Activated naive CD8-positive, alpha-beta T cell treated with anti-CD3 and anti-CD28 coated beads, Interleukin-2, amount 50 U/mL, for 24 hours (primary cell): ENCODE results near the gene SCFD1.
"Not testable (repeated sequence)": the region's sequence is repeated elsewhere in the genome, so short reads cannot be mapped to it uniquely, and the experiment has no call there.

Experiments
- ATAC-seq: fragments of 150-1000 bp; cut with Tn5 transposase; one replicate; pipeline ENCODE4 v1.10.0; 2021
- DNase-seq: peaks from one replicate; pipeline ENCODE4 v3.0.0; 2021
- H3K27ac Mint-ChIP-seq: one replicate; pipeline ENCODE4 v1.8.0; 2021; ENCODE audit warnings: mild to moderate bottlenecking, mixed read lengths
- H3K27me3 Mint-ChIP-seq: one replicate; pipeline ENCODE4 v1.8.0; 2021; ENCODE audit warnings: mixed read lengths
- H3K36me3 Mint-ChIP-seq: one replicate; pipeline ENCODE4 v1.8.0; 2021; ENCODE audit warnings: low read depth, mixed read lengths
- H3K4me1 Mint-ChIP-seq: one replicate; pipeline ENCODE4 v1.8.0; 2021; ENCODE audit warnings: mixed read lengths
- H3K4me3 Mint-ChIP-seq: one replicate; pipeline ENCODE4 v1.8.0; 2021; ENCODE audit warnings: mild to moderate bottlenecking, moderate library complexity, mixed read lengths
- H3K9me3 Mint-ChIP-seq: one replicate; pipeline ENCODE4 v1.8.0; 2021; ENCODE audit warnings: mixed read lengths

The SCFD1 gene, protein sequence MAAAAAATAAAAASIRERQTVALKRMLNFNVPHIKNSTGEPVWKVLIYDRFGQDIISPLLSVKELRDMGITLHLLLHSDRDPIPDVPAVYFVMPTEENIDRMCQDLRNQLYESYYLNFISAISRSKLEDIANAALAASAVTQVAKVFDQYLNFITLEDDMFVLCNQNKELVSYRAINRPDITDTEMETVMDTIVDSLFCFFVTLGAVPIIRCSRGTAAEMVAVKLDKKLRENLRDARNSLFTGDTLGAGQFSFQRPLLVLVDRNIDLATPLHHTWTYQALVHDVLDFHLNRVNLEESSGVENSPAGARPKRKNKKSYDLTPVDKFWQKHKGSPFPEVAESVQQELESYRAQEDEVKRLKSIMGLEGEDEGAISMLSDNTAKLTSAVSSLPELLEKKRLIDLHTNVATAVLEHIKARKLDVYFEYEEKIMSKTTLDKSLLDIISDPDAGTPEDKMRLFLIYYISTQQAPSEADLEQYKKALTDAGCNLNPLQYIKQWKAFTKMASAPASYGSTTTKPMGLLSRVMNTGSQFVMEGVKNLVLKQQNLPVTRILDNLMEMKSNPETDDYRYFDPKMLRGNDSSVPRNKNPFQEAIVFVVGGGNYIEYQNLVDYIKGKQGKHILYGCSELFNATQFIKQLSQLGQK

DNA sequence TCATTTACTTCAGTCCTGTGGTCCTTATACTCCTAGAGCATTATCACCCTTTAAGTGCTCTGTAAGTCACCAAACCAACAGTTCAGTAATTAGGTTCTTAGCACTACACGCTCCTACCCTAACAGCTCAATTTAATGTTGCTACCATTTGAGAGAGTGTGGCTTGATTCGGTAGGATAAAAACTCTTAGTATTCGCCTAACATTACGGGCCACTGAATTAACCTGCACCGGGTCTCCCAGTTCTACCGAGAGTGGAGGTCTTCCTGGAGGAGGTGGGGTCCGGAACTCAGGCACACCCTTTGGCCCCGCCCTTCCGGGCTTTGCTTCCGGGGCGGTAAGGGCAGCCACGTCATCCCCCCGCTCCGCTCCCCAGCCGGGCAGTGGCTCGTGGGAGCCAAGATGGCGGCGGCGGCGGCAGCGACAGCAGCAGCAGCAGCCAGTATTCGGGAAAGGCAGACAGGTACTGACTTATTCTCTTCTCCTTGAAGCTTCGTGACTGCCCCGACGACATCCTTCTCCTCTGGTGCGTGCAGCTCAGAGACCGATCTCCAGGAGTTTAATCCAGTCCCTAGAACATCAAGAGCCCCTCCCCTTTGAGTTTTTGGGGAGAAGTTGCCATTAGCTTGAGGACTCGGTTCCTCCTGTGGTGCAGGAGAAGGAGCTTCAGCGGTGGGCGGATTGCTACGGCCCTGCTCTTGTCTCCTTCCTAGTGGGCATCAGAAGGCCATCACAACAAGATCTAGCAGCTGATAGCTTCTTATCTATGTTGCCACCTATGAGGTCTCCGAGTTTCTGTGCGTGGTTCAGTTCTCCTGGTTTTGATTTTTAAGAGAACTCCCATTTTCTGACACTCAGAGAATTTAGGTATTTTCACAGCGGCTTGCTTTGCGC is at the start of gene SCFD1:
Gene SCFD1 (plus strand): TSS at position 380 of the 891 bp plus-strand sequence. CDS start 20 bp downstream, at position 400.
- peaks cover 45% of the 10 kb centered on the region for H3K4me1 Mint-ChIP-seq
- no peaks in the 10 kb centered on the region for H3K27me3 Mint-ChIP-seq
- peaks cover 15% of the 10 kb centered on the region for H3K36me3 Mint-ChIP-seq

DNA sequence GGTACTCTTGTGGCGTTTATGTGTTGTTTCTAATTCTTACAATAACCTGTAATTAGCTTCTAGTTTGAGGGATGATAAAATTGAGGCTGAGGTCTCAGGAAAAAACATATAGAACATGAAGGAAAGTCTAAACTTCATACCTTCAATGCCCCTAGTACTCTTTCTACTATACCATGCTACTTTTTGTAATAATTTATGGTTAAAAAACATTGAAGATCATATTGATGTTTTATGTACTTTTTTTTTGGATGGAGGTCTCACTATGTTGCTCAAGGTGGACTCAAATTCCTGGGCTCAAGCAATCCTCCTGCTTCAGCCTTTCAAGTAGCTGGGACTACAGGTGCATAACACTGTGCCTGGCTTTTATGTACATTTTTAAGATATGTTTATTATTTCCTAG is 49.3 kb upstream of the SCFD1 start:
- peaks cover 15% of the 10 kb centered on the region for H3K36me3 Mint-ChIP-seq
- no peaks in the 10 kb centered on the region for H3K9me3 Mint-ChIP-seq
- no peaks in the 10 kb centered on the region for H3K27me3 Mint-ChIP-seq
- no peak overlapping the region for H3K4me3 Mint-ChIP-seq
- no peak overlapping the region for H3K27ac Mint-ChIP-seq
- DNase-seq (no peak), ATAC-seq (no peak)
- peaks cover 77% of the 10 kb centered on the region for H3K4me1 Mint-ChIP-seq

More for the DNA sequence above, at the start of gene SCFD1:
- no peaks in the 10 kb centered on the region for H3K9me3 Mint-ChIP-seq
- H3K4me3 Mint-ChIP-seq = peak within 1 kb of the TSS; percentile 98
- ATAC-seq (peak; percentile 98), DNase-seq (peak; percentile 95)
- peak within 1 kb of the TSS; percentile 96 for H3K27ac Mint-ChIP-seq

DNA sequence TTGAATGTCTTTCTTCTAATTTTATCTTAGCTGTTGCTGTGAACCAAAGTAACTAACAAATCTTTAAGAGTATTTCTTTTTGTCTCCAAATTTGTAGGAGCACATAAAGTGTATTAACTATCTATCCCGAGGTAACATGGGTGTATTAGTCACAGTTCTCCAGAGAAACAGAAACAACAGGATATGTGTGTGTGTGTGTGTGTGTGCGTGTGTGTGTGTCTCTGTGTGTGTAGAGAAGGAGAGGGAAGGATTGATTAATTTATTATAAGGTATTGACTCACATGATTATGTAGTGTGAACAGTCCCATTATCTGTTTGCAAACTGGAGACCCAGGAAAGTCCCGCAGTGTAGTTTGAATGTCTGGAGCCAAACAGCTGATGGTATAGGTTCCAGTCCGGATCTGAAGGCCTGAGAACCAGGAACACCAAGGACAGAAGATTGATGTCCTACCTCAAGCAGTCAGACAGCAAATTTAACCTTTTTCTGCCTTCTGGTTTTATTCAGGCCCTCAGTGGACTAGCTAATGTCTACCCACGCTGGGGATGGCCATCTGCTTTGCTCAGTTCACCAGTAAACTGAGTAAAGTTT is 48.8 kb upstream of the SCFD1 start:
- no peak for DNase-seq
- H3K36me3 Mint-ChIP-seq = peaks cover 15% of the 10 kb centered on the region
- H3K4me3 Mint-ChIP-seq = no peak overlapping the region
- no peak for ATAC-seq
- H3K27me3 Mint-ChIP-seq = no peaks in the 10 kb centered on the region
- H3K9me3 Mint-ChIP-seq = no peaks in the 10 kb centered on the region
- peaks cover 74% of the 10 kb centered on the region for H3K4me1 Mint-ChIP-seq
- H3K27ac Mint-ChIP-seq = no peak overlapping the region

DNA sequence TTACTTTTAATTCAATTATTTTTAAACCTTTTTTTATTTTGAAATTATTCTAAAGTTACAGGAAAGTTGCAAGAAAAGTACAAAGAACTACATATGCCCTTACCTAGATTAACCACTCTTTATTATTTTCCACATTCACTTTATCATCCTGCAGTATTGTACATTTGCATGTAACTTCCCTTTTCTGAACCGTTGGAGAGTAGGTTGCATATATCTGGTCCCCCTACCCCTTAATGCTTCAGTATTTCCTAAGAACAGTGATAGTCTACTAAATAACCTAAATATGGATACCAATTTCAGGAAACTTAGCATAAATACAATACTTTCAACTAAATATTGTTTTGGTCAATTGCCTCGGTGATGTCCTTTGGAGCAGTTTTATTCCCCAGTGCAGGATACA is 48.2 kb upstream of the SCFD1 start:
- no peak overlapping the region for H3K27ac Mint-ChIP-seq
- DNase-seq (no peak), ATAC-seq (no peak)
- no peaks in the 10 kb centered on the region for H3K9me3 Mint-ChIP-seq
- H3K27me3 Mint-ChIP-seq = no peaks in the 10 kb centered on the region
- peaks cover 75% of the 10 kb centered on the region for H3K4me1 Mint-ChIP-seq
- H3K4me3 Mint-ChIP-seq = no peak overlapping the region
- H3K36me3 Mint-ChIP-seq = peaks cover 15% of the 10 kb centered on the region

DNA sequence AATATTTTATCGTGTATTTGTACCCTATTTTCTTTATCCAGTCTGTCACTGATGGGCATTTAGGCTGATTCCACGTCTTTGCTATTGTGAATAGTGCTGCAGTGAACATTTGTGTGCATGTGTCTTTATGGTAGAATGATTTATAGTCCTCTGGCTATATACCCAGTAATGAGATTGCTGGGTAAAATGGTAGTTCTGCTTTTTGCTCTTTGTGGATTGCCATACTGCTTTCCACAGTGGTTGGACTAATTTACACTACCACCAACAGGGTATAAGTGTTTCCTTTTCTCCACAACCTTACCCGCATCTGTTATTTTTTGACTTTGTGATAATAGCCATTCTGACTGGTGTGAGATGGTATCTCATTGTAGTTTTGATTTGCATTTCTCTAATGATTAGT is 47.3 kb upstream of the SCFD1 start:
- not testable (repeated sequence) for H3K9me3 Mint-ChIP-seq, ATAC-seq, DNase-seq, H3K27ac Mint-ChIP-seq, H3K4me3 Mint-ChIP-seq, H3K27me3 Mint-ChIP-seq
- Mint-ChIP-seq H3K4me1 (peaks cover 68% of the 10 kb centered on the region), H3K36me3 (peaks cover 15% of the 10 kb centered on the region)

DNA sequence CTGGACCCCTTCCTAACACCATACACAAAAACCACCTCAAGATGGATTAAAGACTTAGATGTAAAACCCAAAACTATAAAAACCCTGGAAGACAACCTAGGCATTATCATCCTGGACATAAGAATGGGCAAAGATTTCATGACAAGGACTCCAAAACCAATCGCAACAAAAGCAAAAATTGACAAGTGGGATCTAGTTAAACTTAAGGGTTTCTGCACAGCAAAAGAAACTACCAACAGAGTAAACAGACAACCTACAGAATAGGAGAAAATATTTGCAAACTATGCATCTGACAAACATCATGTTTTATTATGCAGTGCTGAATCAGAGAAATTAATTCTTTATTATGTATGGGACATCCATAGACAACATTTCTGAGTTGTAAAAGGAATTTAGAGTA is 45.8 kb upstream of the SCFD1 start:
- not testable (repeated sequence) for ATAC-seq, H3K9me3 Mint-ChIP-seq, H3K27ac Mint-ChIP-seq, DNase-seq, H3K27me3 Mint-ChIP-seq, H3K4me3 Mint-ChIP-seq
- peaks cover 52% of the 10 kb centered on the region for H3K4me1 Mint-ChIP-seq
- H3K36me3 Mint-ChIP-seq = peaks cover 11% of the 10 kb centered on the region

DNA sequence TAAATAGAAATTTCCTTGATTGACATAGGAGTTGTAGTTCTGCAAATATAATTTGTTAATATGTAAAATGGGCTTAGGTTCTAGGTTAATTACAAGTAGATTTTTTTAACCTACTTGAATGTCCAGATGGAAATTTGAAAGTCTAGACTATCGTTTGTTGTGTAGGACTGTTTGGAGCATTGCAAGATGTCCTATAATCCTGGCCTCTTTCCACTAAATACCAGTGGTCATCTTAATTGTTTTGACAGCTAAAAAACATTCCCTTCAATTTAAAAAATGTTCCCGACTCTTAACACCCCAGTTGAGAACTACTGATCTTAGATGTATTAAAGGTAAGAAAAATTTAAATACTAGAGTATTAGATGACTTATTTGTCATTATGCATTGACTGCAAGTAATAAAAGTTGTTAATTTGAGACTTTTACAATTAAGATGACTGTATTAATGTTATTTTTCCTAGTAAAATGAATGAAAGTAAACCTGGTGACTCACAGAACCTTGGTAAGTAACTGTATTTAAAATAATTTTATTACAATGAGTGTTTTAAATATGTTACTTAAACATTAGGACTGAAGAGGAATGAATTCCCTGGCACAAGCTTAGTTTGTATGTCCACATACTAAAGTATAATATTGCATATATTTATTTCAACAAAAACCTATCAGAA is 41.4 kb upstream of the SCFD1 start:
- peaks cover 39% of the 10 kb centered on the region for H3K36me3 Mint-ChIP-seq
- no peak overlapping the region for H3K4me3 Mint-ChIP-seq
- H3K27ac Mint-ChIP-seq = no peak overlapping the region
- ATAC-seq = no peak
- H3K9me3 Mint-ChIP-seq = peaks cover 18% of the 10 kb centered on the region
- no peak for DNase-seq
- peaks cover 23% of the 10 kb centered on the region for H3K4me1 Mint-ChIP-seq
- H3K27me3 Mint-ChIP-seq = no peaks in the 10 kb centered on the region

DNA sequence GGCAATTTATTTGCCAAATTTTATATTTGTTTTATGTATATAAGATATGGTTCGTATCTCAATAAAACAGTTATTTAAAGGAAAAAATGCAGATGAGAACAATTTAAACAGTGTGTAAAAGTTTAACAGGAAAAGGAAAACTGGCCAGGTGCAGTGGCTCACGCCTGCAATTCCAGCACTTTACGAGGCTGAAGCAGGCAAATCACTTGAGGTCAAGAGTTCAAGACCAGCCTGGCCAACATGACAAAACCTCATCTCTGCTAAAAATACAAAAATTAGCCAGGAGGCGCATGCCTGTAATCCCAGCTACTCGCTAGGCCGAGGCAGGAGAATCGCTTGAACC is 40.9 kb upstream of the SCFD1 start:
- Mint-ChIP-seq H3K36me3 (peaks cover 41% of the 10 kb centered on the region), H3K9me3 (peaks cover 18% of the 10 kb centered on the region), H3K4me1 (peaks cover 18% of the 10 kb centered on the region), H3K27ac (no peak overlapping the region), H3K27me3 (no peaks in the 10 kb centered on the region), H3K4me3 (no peak overlapping the region)
- DNase-seq = no peak
- ATAC-seq = no peak

DNA sequence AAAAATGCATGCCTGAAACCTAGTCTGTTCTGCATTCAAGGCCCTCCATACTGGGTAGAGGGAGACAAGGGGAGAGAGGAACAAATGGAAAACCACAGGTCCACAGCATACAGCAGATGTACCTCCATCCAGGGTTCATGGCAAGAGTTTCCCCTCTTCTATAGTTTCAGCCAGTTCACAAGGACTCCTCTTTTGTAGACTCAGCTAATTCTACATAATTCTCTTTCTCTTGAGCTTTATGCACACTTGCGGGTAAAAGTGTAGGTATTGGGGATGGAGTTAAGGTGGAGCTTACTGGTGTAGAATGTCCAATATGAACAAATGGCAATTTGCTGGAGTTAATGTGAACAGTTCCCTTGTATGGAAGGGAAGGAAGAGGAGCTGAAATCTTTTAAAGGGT is 39.7 kb upstream of the SCFD1 start:
- Mint-ChIP-seq H3K27ac (no peak overlapping the region), H3K36me3 (peaks cover 41% of the 10 kb centered on the region)
- ATAC-seq = no peak

DNA sequence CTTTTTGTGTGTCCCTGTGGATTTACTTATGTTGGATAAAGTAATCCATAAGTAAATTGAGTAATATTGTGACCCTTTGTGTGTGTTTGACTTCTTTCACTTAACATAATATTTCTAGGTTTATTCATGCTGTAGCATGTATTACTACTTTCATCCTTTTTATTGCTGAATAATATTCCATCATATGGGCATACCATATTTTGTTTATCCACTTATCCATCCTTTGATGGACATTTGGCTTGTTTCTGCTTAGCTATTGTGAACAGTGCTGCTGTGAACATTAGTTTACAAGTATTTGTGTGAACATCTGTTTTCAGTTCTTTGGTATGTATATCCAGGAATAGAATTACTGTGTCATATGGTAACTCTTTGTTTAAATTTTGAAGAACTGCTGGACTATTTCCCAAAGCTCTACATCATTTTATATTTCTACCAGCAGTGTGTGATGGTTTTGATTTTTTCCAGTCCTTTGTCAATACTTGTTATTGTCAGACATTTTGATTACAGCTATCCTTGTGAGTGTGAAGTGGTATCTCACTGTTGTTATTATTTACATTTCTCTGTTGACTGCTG is 38.0 kb upstream of the SCFD1 start:
- DNase-seq (no peak), ATAC-seq (no peak)
- Mint-ChIP-seq H3K27me3 (no peaks in the 10 kb centered on the region), H3K4me3 (no peak overlapping the region), H3K4me1 (peaks cover 5% of the 10 kb centered on the region), H3K9me3 (peaks cover 18% of the 10 kb centered on the region), H3K27ac (no peak overlapping the region), H3K36me3 (peaks cover 53% of the 10 kb centered on the region)

More for the DNA sequence above, 39.7 kb upstream of the SCFD1 start:
- no peak for DNase-seq
- H3K4me1 Mint-ChIP-seq = peaks cover 15% of the 10 kb centered on the region
- peaks cover 18% of the 10 kb centered on the region for H3K9me3 Mint-ChIP-seq
- no peak overlapping the region for H3K4me3 Mint-ChIP-seq
- H3K27me3 Mint-ChIP-seq = no peaks in the 10 kb centered on the region

DNA sequence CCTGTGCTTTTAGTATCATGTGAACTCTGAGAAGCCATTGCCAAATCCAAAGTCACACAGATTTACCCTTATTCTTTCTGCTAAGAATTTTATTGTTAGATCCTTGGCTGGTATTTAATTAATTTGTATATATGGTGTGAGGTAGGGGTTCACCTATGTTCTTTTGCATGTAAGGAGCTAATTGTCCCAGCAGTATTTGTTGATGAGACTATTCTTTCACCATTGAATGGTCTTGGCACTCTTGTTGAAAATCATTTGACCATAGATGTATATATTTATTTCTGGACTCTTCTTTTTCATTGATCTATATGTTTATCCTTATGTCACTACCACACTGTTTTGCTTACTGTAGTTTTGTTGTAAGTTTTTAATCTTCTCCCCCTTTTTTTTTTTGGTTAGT is 36.9 kb upstream of the SCFD1 start:
- Mint-ChIP-seq H3K27me3 (no peaks in the 10 kb centered on the region), H3K36me3 (peaks cover 63% of the 10 kb centered on the region), H3K4me1 (peaks cover 5% of the 10 kb centered on the region), H3K27ac (no peak overlapping the region), H3K4me3 (no peak overlapping the region), H3K9me3 (peaks cover 18% of the 10 kb centered on the region)
- DNase-seq (no peak), ATAC-seq (no peak)

DNA sequence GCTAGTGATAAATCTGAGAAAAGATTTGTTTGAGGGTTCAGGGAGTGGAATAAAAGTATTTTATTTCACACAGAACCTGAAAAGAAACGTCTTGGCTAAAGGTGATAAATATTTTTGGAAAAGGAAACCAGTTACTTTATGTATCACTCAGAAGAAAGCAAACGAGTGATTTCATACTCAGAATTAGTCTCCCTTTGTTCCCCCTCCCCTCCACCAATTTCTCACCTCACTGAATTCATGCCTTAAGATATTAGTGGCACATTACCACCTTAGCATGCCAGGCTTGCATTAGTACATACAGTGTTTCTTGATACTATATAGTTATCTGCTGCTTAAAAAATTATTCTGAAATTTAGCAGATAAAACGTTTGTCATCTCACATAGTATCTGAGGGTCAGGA is 35.0 kb upstream of the SCFD1 start:
- Mint-ChIP-seq H3K4me1 (peaks cover 5% of the 10 kb centered on the region), H3K9me3 (peaks cover 18% of the 10 kb centered on the region), H3K4me3 (no peak overlapping the region), H3K27ac (no peak overlapping the region), H3K36me3 (peaks cover 65% of the 10 kb centered on the region), H3K27me3 (no peaks in the 10 kb centered on the region)
- ATAC-seq (no peak), DNase-seq (no peak)

DNA sequence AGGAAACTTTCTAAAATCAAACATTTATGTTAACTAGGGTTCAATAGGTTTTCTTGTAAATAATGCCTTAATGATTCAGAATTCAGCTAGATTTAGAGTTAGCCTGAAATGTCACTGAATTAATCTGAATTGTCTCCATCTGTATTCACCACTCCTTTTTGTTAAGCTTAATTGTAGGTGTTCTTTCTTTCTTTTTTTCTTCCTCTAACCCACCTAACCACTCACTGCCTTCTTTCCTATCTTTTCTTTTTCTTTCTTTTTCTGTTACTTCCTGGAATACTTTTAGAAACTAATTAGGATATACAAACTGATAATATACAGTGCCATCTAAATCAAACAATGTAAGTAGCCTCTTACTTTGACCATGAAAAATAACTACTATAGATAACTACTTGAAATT is 33.2 kb upstream of the SCFD1 start:
- peaks cover 53% of the 10 kb centered on the region for H3K36me3 Mint-ChIP-seq
- peaks cover 7% of the 10 kb centered on the region for H3K9me3 Mint-ChIP-seq
- peaks cover 5% of the 10 kb centered on the region for H3K4me1 Mint-ChIP-seq
- no peak overlapping the region for H3K4me3 Mint-ChIP-seq
- H3K27ac Mint-ChIP-seq = no peak overlapping the region
- DNase-seq (no peak), ATAC-seq (no peak)
- no peaks in the 10 kb centered on the region for H3K27me3 Mint-ChIP-seq

DNA sequence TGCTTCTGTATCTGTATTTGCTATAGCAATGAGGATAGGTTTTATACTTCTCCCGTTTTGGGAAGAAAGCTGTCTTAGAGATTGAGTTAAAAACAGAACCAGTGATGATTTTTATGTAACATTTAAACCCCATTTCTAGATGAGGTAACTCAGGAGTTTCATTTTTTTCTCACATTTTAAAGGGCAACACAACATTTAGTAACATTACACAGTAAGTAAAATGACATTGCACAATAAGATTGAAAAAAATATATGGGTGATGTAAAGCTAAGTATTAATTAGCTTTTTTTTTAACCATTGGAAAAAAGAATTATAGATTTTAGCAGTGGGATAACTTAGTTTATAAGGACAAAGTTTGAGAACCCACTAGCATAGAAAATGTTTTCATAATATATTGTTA is 25.2 kb upstream of the SCFD1 start:
- ATAC-seq (no peak), DNase-seq (no peak)
- Mint-ChIP-seq H3K4me1 (no peaks in the 10 kb centered on the region), H3K27ac (no peak overlapping the region), H3K36me3 (peaks cover 22% of the 10 kb centered on the region), H3K27me3 (no peaks in the 10 kb centered on the region), H3K4me3 (no peak overlapping the region), H3K9me3 (no peaks in the 10 kb centered on the region)
